GM21528 (cell line): ENCODE results near the gene TSC22D1.
A peak's percentile ranks its signal among the peaks of the same experiment; 100 is the strongest.

Experiments
- ATAC-seq: cut with Tn5 transposase; IDR thresholded peaks from one replicate; pipeline ENCODE4 v1.9.1; 2021; ENCODE audit warnings: mild to moderate bottlenecking, moderate library complexity; ENCODE audit not compliant: unreplicated experiment, low FRiP score

TSC22D1 gene

GRCh38 chr13:44435142-44435918 lies 140.8 kb downstream of the TSC22D1 start:
- ATAC-seq: peak; percentile 55

- no peak for ATAC-seq
Observed at GRCh38 chr13:44434766-44435141, 141.4 kb downstream of the TSC22D1 start.

- ATAC-seq: no peak
Observed at GRCh38 chr13:44433863-44434765, 142.0 kb downstream of the TSC22D1 start.

DNA sequence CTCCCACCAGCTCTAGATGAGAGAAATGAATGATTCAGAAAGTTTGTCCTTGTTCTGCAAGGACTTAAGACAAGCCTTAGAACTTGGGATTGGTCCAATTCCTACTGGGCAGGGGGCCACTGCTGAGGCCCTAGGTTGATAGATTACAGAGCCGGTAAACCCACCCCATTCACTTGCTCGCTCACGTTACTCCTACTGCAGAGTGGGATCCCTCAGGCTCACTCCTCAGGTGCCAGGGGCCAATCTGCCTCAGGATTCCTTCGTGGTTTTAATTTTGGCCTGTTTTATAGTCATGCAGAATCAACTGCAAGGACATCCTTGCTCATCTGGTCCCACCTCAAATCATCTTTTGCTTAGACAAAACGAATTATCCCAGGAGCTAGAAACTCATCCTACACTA lies 143.5 kb downstream of the TSC22D1 start:
- ATAC-seq: no peak

DNA sequence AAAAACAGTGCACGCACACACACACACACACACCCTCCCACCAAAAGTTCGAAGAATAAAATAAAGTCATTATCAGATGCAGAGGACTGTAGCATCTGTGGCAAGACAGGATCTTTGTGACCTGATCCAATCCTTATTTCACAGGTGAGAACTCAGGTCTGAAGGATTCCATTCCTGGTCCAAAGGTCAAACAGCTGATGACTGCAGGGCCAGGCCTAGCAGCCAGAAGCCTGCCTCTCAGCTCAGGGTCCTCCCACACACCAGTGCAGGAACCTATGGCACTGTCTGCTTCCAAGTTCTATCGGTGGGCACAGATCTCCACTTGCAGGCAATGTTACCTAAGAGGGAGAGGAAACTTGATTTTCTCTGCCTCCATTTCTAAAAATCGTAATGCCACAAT lies 145.0 kb downstream of the TSC22D1 start:
- ATAC-seq: no peak

DNA sequence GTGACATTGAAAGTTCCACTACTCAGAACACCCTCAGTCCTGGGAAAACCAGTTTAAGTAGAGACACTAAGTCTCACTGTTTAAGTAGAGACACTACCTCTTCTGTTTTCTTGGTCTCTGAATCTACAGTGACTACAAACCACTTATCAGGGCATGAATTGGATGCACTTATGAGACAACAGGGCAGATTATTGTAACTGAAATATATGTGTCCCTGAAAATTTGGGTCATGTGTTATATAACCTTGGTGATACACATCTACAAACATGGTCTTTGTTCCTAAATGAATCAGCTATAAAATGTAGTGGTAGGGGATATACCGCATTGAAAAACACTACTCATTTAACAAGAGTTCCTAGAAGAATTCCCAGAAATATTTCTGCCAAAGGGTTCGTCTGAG lies 146.8 kb downstream of the TSC22D1 start:
- ATAC-seq: no peak

GRCh38 chr13:44426461-44426860 lies 149.7 kb downstream of the TSC22D1 start:
- ATAC-seq: no peak

GRCh38 chr13:44425815-44426078 lies 150.4 kb downstream of the TSC22D1 start:
- no peak for ATAC-seq

DNA sequence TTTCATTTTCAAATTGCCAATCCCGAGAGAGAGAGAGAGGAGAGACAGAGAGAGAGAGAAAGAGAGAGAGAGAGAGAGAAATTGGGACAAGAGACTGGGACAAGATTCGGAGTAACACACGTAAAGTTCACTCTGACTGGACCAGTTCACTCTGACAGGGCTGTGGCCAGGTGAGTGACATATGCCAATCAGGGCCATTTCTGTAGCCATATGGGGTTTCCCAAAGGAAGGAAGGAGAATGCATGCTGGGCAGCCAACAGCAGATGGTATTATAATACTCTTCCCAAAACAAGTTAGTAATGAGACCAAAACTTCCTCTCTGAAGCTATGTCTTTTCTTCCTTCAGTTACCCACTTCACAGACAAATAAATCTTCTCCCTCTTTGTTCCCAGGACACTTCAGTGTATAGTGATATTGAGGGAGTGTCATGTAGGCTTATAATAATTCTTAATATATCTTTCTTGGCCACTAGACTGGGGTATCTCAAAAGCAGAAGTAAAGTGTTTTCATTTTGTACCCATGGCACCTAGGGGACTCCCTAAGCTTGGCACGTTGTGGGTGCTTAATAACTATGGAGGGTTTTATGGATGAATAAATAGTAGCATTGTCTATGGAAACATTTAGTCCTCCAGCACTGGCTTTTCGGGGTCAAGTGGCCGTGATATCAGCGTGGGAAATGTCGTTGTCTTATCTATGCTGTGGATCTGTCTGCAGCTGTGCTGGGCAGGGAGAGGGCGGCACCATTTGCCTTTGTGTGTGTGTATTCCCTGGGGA lies 150.9 kb downstream of the TSC22D1 start:
- ATAC-seq: no peak

DNA sequence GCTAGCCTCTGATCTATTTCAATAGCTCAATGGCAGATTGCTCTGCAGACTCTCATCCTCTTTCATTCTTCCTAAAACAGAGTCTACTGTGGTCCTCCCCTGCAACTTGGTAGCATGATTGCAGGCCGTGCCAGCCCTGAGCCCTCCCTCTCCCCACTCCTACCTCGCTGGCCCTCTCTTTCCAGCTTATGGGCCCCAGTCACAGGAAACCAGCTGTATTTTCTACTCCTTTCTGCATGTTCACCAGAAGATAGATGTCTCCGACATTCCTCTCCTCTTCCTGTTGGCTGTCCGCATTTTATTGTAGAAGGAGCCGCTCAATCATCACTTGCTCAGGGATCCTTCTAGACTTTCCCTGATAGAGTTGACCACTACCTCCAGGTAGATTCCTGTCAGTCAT lies 152.3 kb downstream of the TSC22D1 start:
- ATAC-seq: no peak

DNA sequence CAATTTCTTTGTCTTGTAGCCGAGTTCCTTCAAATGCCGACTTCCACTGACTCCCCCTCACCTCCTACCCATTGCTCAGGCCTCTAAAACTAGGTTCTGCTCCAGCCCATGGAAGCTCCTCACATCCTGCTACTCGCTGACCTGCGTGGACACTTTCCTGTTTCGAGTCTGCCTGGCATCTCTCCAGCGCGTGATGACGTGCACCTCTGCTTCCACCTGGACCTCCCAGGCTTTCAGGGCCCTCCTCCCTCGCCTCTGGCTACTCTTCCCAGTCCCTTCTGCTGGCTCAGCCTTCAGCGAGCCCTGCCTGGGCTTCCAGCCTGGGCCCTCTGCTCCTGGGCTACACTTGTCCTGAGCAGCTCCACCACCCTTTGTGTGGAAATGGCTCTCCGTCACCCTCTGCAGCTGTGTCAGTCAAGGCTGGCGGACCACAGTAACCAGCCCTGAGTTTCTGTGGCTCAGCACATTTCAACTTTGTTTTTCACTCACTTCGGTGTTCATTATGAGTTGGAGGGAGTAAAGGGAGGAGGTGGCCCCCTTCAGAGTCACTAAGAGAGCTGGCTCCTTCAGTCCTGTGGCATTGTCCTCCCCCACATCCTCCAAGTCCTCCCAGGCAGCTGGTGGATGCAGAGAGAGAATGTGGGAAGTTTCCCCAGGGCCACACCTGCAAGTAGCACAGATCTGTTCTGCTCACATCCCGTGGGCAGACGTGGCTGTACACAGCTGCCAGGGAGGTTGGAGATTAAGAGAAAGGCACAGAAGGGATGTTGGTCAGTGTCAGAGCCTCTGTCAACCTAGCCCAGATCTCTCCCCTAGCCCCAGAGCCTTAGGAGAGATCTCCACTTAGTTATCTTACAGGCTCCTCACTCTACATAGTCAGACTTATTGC lies 153.1 kb downstream of the TSC22D1 start:
- ATAC-seq: no peak

GRCh38 chr13:44421853-44422525 lies 154.1 kb downstream of the TSC22D1 start:
- ATAC-seq: no peak

- ATAC-seq: no peak
Observed at GRCh38 chr13:44420376-44421220, 155.5 kb downstream of the TSC22D1 start.

GRCh38 chr13:44417876-44418275 lies 158.3 kb downstream of the TSC22D1 start:
- no peak for ATAC-seq

- ATAC-seq: no peak
Observed at GRCh38 chr13:44417446-44417845, 158.7 kb downstream of the TSC22D1 start.

- ATAC-seq: no peak
Observed at GRCh38 chr13:44416744-44417143, 159.4 kb downstream of the TSC22D1 start.

DNA sequence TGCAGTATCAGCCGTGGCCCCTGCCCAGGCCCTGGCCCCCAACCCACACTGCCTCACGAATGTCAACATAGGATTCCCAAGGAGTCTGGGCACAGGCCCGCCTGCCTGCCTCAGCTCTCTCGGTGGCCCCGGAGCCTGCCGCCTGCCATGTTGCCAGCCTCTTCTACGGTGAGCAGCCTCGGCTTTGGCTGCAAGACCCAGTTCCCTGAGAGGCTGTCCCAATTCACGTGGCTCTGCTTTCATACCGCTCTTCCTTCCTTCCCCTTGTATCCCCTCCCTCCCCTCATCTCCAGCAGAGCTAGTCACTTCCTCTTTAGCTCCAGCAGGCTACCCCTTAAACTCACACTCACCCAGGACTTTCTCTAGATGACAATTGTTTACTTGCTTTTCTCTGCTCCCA lies 159.8 kb downstream of the TSC22D1 start:
- ATAC-seq: no peak

GRCh38 chr13:44415815-44416214 lies 160.3 kb downstream of the TSC22D1 start:
- ATAC-seq: no peak

GRCh38 chr13:44414716-44415115 lies 161.4 kb downstream of the TSC22D1 start:
- ATAC-seq: no peak
